ENCODE results near the gene RAB20.
"Not testable (repeated sequence)": the region's sequence is repeated elsewhere in the genome, so short reads cannot be mapped to it uniquely, and the experiment has no call there.

The RAB20 gene

DNA sequence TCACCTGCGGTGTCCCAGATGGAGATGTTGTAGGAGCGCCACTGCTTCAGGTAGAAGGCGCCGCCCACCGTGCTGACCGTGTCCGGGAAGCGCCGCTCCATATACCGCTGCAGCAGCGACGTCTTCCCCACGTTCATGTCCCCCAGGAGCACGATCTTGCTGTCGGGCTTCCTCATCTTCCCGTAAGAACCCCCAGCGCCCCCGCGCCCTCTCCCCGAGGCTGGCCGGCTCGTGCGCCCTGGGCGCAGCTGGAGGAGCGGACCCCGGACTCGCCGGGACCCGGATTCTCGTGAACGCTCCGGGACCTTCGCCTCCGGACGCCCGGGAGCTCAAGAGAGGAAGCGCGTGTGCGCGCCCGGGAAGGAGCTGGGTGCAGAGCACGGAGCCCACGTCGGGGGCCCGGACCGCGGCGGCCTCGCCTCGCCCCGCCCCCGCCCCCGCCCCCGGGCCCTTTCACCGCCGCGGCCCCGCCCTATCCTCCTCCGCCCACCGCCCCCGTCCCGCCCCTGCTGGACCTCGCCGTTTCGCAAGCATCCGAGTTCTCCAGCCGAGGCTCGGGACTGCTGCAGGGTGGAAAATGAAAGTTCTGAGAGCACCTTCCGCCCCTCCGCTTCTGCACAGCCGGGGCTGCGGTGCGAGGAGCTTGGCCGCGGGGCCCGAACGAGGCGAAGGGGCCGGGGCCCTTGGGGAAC is at the start of gene RAB20:
Gene RAB20, minus strand, starts transcription at position 379 of the 692 bp plus-strand sequence. Its CDS starts 203 bp downstream, at position 176.
- peak; percentile 80 for DNase-seq

DNA sequence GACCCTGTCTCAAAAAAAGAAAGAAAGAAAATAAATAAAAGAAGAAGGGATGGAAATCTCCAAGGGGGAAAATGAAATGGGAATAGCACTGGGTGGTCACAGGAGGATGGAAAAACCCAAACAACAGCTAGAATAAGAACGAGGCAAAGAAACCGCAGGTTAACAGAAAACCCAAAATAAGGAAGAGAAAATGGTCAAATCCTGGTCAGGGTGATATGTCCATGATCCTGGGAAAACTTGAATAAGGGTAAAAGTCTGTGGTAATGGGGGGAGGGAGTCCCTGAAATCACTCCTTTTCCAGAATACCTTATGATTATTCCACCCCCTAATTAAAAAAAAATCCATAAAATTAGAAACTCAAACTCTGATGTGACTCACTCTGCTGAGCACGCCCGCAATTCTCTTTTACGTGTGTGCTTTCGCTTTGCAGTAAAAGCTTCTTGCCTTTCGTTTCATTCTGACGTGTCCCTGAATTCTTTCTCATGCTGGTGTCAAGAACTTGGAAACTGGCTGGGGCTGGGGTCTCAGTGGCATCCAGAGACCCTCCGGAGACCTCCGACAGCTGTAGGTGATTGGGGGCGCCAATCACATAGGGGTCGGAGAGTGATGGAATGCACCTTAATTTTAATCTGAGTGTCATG is 49.6 kb upstream of the RAB20 start:
- no peak for DNase-seq

- no peak for DNase-seq
Observed at GRCh38 chr13:110607675-110608224, 46.2 kb upstream of the RAB20 start.

GRCh38 chr13:110606281-110606680 is 44.8 kb upstream of the RAB20 start:
- DNase-seq: not testable (repeated sequence)

DNA sequence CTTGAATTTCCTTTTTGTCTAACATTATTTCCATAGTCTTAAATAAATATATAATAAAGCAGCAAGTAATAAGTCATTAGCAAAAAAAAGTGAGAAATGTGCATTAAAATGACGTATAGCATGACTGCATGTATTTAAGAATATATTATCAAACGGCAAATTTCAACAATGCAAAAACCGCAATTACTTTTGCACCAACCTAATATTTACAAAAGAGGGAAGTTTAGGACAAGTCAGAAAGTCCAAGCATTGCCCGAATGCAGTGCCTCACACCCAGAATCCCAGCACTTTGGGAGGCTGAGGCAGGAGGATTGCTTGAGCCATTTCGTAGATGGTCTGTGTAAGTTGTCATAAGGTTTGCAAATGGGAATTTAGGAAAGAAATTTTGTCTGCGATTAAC is 43.6 kb upstream of the RAB20 start:
- no peak for DNase-seq

- DNase-seq: no peak
Observed at GRCh38 chr13:110600980-110601379, 39.5 kb upstream of the RAB20 start.

DNA sequence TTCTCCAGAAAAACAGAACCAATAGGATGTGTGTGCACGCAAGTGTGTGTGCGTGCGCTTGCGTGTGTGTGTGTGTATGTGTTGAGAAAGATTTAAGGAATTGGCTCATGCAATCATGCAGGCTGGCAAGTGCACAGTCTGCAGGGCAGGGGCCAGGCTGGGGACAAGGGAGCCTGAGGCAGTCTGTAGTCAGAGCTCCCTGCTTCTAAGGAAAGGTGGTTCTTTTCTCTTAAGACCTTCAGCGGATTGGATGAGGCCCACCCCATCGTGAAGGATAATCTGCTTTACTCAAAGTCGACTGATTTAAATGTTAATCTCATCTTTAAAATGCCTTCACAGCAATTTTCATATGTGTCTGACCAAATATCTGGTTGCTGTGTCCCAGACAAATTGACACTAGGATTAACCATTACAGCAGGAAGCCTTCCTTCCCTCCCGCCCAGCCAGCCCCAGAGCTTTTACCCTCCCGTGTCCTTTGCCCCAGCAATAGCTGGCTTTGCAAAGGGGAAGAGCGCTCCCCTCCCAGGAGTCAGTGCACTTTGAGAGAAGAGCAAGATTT is 38.8 kb upstream of the RAB20 start:
- DNase-seq: no peak

GRCh38 chr13:110597041-110597689 is 35.6 kb upstream of the RAB20 start:
- DNase-seq: no peak

GRCh38 chr13:110593430-110594130 is 32.1 kb upstream of the RAB20 start:
- DNase-seq: peak; percentile 64

DNA sequence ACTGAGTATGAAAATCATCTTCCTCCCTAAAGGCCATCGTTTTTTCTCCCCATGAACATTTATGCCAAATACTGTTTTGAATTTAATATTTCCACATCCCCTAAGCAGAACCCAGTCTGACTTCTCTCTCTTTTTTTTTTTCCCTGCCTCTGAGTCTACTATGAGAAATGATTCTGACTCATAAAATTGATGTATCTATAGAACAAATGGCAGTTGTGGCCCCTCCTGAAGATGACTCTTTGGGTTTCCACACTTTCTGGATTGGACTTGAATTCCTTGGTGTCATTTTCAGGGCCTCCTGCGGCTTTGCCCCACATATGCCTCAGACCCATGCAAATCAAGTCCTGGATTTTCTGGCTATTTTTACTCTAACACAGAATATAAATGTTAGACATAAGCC is 31.1 kb upstream of the RAB20 start:
- no peak for DNase-seq

DNA sequence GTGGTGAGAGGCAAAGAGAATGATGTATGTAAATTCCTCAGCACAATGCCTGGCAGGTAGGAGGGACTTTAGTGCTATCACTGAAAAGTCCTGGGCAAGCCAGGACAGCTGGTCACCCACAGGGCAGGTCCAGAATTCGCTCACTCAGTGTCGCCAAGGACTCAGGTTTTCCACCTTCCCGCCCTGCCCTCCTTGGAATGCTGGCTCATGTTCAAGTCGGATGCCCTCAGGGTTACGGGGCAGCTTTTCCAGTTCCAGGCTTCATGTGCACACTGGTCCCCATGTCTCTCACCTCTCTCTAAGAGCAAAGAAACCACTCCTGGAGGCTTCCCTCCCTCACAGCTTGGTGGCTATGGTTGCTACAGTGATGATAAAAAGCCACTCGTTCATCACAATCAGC is 29.1 kb upstream of the RAB20 start:
- no peak for DNase-seq

GRCh38 chr13:110589793-110590390 is 28.4 kb upstream of the RAB20 start:
- DNase-seq: no peak

DNA sequence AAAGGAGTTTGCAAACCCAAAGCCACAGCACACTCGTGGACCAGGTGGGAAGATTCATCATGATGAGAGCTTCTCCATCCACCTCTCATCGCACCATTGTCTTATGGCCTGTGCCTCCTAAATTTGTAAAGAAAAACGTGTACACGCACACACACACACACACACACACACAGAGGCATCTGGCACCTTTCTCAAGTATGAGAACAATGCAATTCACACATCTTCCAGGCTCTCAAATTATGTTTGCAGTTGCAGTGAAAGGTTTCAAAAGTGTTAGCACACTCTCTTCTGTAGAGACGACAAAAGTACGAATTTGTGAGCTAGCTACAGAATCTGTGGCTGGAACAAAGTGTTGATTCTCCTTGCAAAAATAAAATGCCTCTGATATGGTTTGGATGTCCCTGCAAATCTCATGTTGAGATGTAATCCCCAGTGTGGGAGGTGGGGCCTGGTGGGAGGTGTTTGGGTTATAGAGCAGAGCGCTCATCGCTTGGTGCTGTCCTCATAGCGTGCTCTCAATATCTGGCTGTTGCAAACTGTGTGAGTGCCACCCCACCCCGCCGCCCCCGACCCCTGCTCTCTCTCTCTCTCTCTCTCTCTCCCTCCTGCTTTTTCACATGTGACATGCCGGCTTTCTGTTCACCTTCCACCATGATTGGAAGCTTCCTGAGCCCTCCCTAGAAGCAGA is 21.8 kb upstream of the RAB20 start:
- no peak for DNase-seq

GRCh38 chr13:110582421-110582954 is 21.0 kb upstream of the RAB20 start:
- DNase-seq: no peak

- no peak for DNase-seq
Observed at GRCh38 chr13:110581506-110582185, 20.1 kb upstream of the RAB20 start.

GRCh38 chr13:110580800-110581199 is 19.3 kb upstream of the RAB20 start:
- no peak for DNase-seq

GRCh38 chr13:110578363-110578762 is 16.8 kb upstream of the RAB20 start:
- DNase-seq: no peak

GRCh38 chr13:110576736-110577476 is 15.4 kb upstream of the RAB20 start:
- DNase-seq: peak; percentile 16

- DNase-seq: no peak
Observed at GRCh38 chr13:110576070-110576394, 14.5 kb upstream of the RAB20 start.

DNA sequence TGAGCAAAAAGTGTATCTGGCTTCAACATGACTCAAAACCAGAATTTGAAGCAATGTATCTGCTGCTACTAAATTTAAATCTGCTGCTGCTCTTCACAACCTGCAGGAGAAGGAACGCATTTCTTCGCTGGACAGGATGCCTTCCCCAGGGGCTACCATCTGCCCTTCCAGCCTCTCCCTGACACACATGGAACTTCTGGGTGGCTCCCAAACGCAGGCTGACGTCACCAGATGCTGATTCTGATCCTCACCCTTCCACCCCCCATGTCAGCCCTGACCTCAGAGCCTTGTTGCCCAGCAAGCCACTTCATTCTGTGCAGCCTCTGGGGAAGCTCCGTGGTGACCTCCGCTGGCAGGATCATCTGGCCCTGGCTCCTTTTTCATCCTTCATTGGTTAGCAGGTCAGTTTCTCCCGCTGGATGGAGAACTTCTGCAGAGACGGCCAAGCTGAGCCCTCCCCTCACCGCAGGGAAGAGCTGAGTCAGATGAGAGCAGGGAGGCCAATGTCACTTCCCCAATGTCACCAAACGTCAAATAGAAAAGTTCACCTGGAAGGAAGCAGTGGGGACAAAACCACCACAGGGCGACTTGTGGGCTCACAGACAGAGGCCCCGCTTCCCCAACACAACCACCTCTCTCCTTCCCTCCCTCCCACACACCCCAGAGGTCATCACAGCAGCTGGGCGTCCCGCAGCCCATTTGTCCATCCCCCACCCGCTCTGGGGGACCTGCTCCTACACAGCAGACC is 14.0 kb upstream of the RAB20 start:
- no peak for DNase-seq
